SK-N-SH treated with all-trans-retinoic acid at 6 μM for 48 hours (cell line): Measurements from ENCODE around the gene SFPQ.
"Not testable (repeated sequence)": the region's sequence is repeated elsewhere in the genome, so short reads cannot be mapped to it uniquely, and the experiment has no call there.

Experiments
- ATAC-seq: fragments of 200-7000 bp; cut with Tn5 transposase; 3 replicates; pipeline ENCODE4 v1.9.1; 2020; ENCODE audit warnings: mild to moderate bottlenecking, moderate library complexity
- BACH2 ChIP-seq: fragments of 250-450 bp; sonication (Bioruptor Pico); IDR thresholded peaks from 2 replicates; pipeline ENCODE4 v1.9.0; 2021; ENCODE audit warnings: mild to moderate bottlenecking, borderline replicate concordance
- CSDC2 ChIP-seq: fragments of 250-450 bp; sonication (Bioruptor Pico); IDR thresholded peaks from 2 replicates; pipeline ENCODE4 v1.5.0; 2020; ENCODE audit warnings: mild to moderate bottlenecking, moderate library complexity
- GLIS3 ChIP-seq: fragments of 250-450 bp; sonication (Bioruptor Pico); IDR thresholded peaks from 2 replicates; pipeline ENCODE4 v1.5.0; 2020; ENCODE audit warnings: mild to moderate bottlenecking, moderate library complexity
- POU6F1 ChIP-seq: fragments of 250-450 bp; sonication (Bioruptor Pico); IDR thresholded peaks from 2 replicates; pipeline ENCODE4 v1.8.0; 2021; ENCODE audit warnings: low read depth, mild to moderate bottlenecking, moderate library complexity, borderline replicate concordance
- PPARA ChIP-seq: fragments of 250-450 bp; sonication (Bioruptor Pico); IDR thresholded peaks from 2 replicates; pipeline ENCODE4 v1.5.0; 2020; ENCODE audit warnings: mild to moderate bottlenecking, borderline replicate concordance
- SNAI2 ChIP-seq: fragments of 250-450 bp; sonication (Bioruptor Pico); IDR thresholded peaks from 2 replicates; pipeline ENCODE4 v1.5.0; 2020; ENCODE audit warnings: mild to moderate bottlenecking, moderate library complexity
- TCF4 ChIP-seq: fragments of 250-450 bp; sonication (Bioruptor Pico); IDR thresholded peaks from 2 replicates; pipeline ENCODE4 v1.8.0; 2021; ENCODE audit warnings: mild to moderate bottlenecking, moderate library complexity, borderline replicate concordance
- TSHZ2 ChIP-seq: fragments of 250-450 bp; sonication (Bioruptor Pico); IDR thresholded peaks from 2 replicates; pipeline ENCODE4 v1.5.0; 2020; ENCODE audit warnings: mild to moderate bottlenecking, moderate library complexity
- ZC3H10 ChIP-seq: fragments of 250-450 bp; sonication (Bioruptor Pico); IDR thresholded peaks from 2 replicates; pipeline ENCODE4 v1.5.1; 2021; ENCODE audit warnings: mild to moderate bottlenecking, moderate library complexity
- ZFP3 ChIP-seq: fragments of 250-450 bp; sonication (Bioruptor Pico); IDR thresholded peaks from 2 replicates; pipeline ENCODE4 v1.5.0; 2020; ENCODE audit warnings: mild to moderate bottlenecking, moderate library complexity
- ZNF565 ChIP-seq: fragments of 450-650 bp; formaldehyde crosslinking; conservative IDR thresholded peaks from 2 replicates; pipeline ENCODE4 v1.5.0; 2020; ENCODE audit warnings: low read depth, mild to moderate bottlenecking, moderate library complexity
- ZNF8 ChIP-seq: fragments of 450-650 bp; formaldehyde crosslinking; IDR thresholded peaks from 2 replicates; pipeline ENCODE4 v1.5.0; 2020; ENCODE audit warnings: mild to moderate bottlenecking, moderate library complexity
- TF ChIP-seq, protein P1 (sequence below): fragments of 250-450 bp; sonication (Bioruptor Pico); IDR thresholded peaks from 2 replicates; pipeline ENCODE4 v1.8.0; 2020; ENCODE audit warnings: mild to moderate bottlenecking, moderate library complexity, borderline replicate concordance

The SFPQ gene

GRCh38 chr1:35173491-35173890 is 19.5 kb downstream of the SFPQ start:
- ATAC-seq, result peak; percentile 11

DNA sequence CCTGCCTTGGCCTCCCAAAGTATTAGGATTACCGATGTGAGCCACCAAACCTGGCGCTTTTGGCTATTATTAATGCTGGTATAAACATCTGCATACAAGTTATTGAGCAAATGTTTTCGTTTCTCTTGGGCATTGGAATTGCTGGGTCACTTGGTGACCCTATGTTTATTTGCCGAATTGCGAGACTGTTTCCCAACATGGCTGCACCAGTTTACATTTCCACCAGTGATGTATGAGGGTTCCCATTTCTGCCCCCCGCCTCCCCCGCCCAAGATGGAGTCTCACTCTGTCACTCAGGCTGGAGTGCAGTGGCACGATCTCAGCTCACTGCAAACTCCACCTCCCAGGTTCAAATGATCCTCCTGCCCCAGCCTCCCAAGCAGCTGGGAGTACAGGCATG is 20.9 kb downstream of the SFPQ start:
- ATAC-seq, result peak; percentile 17
- no peak for TF ChIP-seq TCF4 (CRISPR knock-in tag)

More at GRCh38 chr1:35173491-35173890, 19.5 kb downstream of the SFPQ start:
- no peak for TF ChIP-seq BACH2 (CRISPR knock-in tag)
- no peak for TF ChIP-seq TSHZ2 (CRISPR knock-in tag)
- TF ChIP-seq TCF4 (CRISPR knock-in tag), result no peak
- TF ChIP-seq, protein P1, sequence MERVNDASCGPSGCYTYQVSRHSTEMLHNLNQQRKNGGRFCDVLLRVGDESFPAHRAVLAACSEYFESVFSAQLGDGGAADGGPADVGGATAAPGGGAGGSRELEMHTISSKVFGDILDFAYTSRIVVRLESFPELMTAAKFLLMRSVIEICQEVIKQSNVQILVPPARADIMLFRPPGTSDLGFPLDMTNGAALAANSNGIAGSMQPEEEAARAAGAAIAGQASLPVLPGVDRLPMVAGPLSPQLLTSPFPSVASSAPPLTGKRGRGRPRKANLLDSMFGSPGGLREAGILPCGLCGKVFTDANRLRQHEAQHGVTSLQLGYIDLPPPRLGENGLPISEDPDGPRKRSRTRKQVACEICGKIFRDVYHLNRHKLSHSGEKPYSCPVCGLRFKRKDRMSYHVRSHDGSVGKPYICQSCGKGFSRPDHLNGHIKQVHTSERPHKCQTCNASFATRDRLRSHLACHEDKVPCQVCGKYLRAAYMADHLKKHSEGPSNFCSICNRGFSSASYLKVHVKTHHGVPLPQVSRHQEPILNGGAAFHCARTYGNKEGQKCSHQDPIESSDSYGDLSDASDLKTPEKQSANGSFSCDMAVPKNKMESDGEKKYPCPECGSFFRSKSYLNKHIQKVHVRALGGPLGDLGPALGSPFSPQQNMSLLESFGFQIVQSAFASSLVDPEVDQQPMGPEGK (CRISPR knock-in tag), result no peak
- no peak for TF ChIP-seq ZNF565 (CRISPR knock-in tag)
- TF ChIP-seq GLIS3 (CRISPR knock-in tag), result no peak
- TF ChIP-seq, all 23 proteins: peak for 0

- TF ChIP-seq TCF4 (CRISPR knock-in tag) (no peak), PPARA (no peak), TSHZ2 (CRISPR knock-in tag) (no peak), POU6F1 (no peak), ZFP3 (CRISPR knock-in tag) (no peak), ZC3H10 (no peak), CSDC2 (CRISPR knock-in tag) (no peak)
- ATAC-seq, result no peak
Observed at GRCh38 chr1:35171579-35171978, 21.4 kb downstream of the SFPQ start.

- ATAC-seq, result no peak
- no peak for TF ChIP-seq ZNF8 (CRISPR knock-in tag)
Observed at GRCh38 chr1:35164893-35165292, 28.1 kb downstream of the SFPQ start.

- peak; percentile 96 for TF ChIP-seq ZNF8 (CRISPR knock-in tag)
- no peak for TF ChIP-seq SNAI2 (CRISPR knock-in tag)
- no peak for ATAC-seq
Observed at GRCh38 chr1:35151220-35151619, 41.7 kb downstream of the SFPQ start.

GRCh38 chr1:35145892-35146549 is 46.9 kb downstream of the SFPQ start:
- not testable (repeated sequence) for ATAC-seq
